Activated T-helper 1 cell treated with anti-CD3 and anti-CD28 coated beads, Interleukin-12 subunit alpha, Interleukin-12 subunit beta, Interleukin-2, Interleukin-4 antibody, amounts not matched to agents 30 ng/mL and 10 ng/mL and 1 ng/mL, durations not matched to agents 14 hours and 24 hours and 36 hours (primary cell): ENCODE measurements around the gene JMJD1C. TPM values are rescaled to one million over a fixed set of nuclear protein-coding genes. Genes with fewer than 3 reads are reported as not detected.

Experiments used
- DNase-seq: peaks from one replicate; pipeline ENCODE4 v3.0.0; 2021; ENCODE audit warnings: low spot score
- H3K27ac Mint-ChIP-seq: one replicate; pipeline ENCODE4 v1.8.0; 2021; ENCODE audit warnings: mild to moderate bottlenecking, mixed read lengths
- H3K27me3 Mint-ChIP-seq: one replicate; pipeline ENCODE4 v1.8.0; 2022; ENCODE audit warnings: mild to moderate bottlenecking, moderate library complexity, mixed read lengths; ENCODE audit not compliant: insufficient read depth
- H3K36me3 Mint-ChIP-seq: one replicate; pipeline ENCODE4 v1.8.0; 2021; ENCODE audit warnings: low read depth, mixed read lengths
- H3K4me1 Mint-ChIP-seq: one replicate; pipeline ENCODE4 v1.8.0; 2021; ENCODE audit warnings: low read depth, mixed read lengths
- H3K4me3 Mint-ChIP-seq: one replicate; pipeline ENCODE4 v1.8.0; 2021; ENCODE audit warnings: mild to moderate bottlenecking, moderate library complexity, mixed read lengths
- H3K9me3 Mint-ChIP-seq: one replicate; pipeline ENCODE4 v1.8.0; 2021; ENCODE audit warnings: mixed read lengths
- intact Hi-C: fragments of 100-400 bp; cut with micrococcal nuclease; formaldehyde crosslinking; loops from one replicate; pipeline ENCODE4 v1.15.1; 2024
- total RNA-seq: library from RNA; stranded (reverse); gene quantifications from 2 replicates; pipeline ENCODE4 v1.2.3, GENCODE V29; 2022

JMJD1C gene
- total RNA-seq, 1 donor from 2014 or later = 48.0 TPM

DNA sequence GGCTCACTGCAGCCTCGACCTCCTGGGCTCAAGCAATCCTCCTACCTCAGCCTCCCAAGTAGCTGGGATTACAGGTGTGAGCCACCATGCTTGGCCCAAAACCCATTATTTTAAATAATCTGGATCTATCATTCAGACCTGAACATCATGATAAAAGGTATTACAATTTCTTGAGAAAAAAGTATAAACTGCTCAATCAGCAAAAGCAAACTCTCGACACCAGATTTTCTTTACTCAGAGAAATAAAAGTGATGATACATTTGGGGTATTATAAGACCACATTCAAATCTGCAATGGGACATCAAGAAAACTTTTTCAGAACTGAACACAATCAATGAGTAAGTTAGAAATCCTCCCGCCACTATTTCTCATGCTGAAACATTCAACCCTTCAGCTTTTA lies 41.2 kb downstream of the JMJD1C start:
- Mint-ChIP-seq H3K4me3 (no peak overlapping the region), H3K9me3 (no peaks in the 10 kb centered on the region), H3K27ac (no peak overlapping the region), H3K4me1 (peaks cover 12% of the 10 kb centered on the region), H3K36me3 (peaks cover 3% of the 10 kb centered on the region), H3K27me3 (no peaks in the 10 kb centered on the region)
- DNase-seq = no peak
- intact Hi-C loops = no loop called here

- Mint-ChIP-seq H3K36me3 (peaks cover 3% of the 10 kb centered on the region), H3K27ac (no peak overlapping the region), H3K4me1 (peaks cover 8% of the 10 kb centered on the region), H3K4me3 (no peak overlapping the region), H3K27me3 (no peaks in the 10 kb centered on the region), H3K9me3 (no peaks in the 10 kb centered on the region)
- no peak for DNase-seq
- intact Hi-C loops = no loop called here
Measured at GRCh38 chr10:63423494-63423893, 42.3 kb downstream of the JMJD1C start.

GRCh38 chr10:63421591-63421990 lies 44.2 kb downstream of the JMJD1C start:
- peaks cover 8% of the 10 kb centered on the region for H3K4me1 Mint-ChIP-seq
- H3K27ac Mint-ChIP-seq = peak overlapping the region; percentile 2

GRCh38 chr10:63416376-63416775 lies 49.4 kb downstream of the JMJD1C start:
- H3K36me3 Mint-ChIP-seq = no peaks in the 10 kb centered on the region
- no peak overlapping the region for H3K4me3 Mint-ChIP-seq
- no peaks in the 10 kb centered on the region for H3K27me3 Mint-ChIP-seq
- no peak overlapping the region for H3K27ac Mint-ChIP-seq
- DNase-seq = no peak
- H3K4me1 Mint-ChIP-seq = peaks cover 8% of the 10 kb centered on the region
- no peaks in the 10 kb centered on the region for H3K9me3 Mint-ChIP-seq
- intact Hi-C loops = no loop called here

More at GRCh38 chr10:63421591-63421990, 44.2 kb downstream of the JMJD1C start:
- Mint-ChIP-seq H3K36me3 (peaks cover 3% of the 10 kb centered on the region), H3K27me3 (no peaks in the 10 kb centered on the region), H3K4me3 (no peak overlapping the region), H3K9me3 (no peaks in the 10 kb centered on the region)
- no peak for DNase-seq
- intact Hi-C loops = no loop called here

- no peak for DNase-seq
- intact Hi-C loops = no loop called here
- H3K4me1 Mint-ChIP-seq = peaks cover 6% of the 10 kb centered on the region
- H3K36me3 Mint-ChIP-seq = no peaks in the 10 kb centered on the region
- H3K4me3 Mint-ChIP-seq = no peak overlapping the region
- H3K27me3 Mint-ChIP-seq = no peaks in the 10 kb centered on the region
- H3K9me3 Mint-ChIP-seq = no peaks in the 10 kb centered on the region
- H3K27ac Mint-ChIP-seq = no peak overlapping the region
Measured at GRCh38 chr10:63415640-63416244, 50.0 kb downstream of the JMJD1C start.

- Mint-ChIP-seq H3K27me3 (no peaks in the 10 kb centered on the region), H3K9me3 (no peaks in the 10 kb centered on the region), H3K36me3 (no peaks in the 10 kb centered on the region), H3K27ac (no peak overlapping the region), H3K4me3 (no peak overlapping the region), H3K4me1 (peaks cover 11% of the 10 kb centered on the region)
- intact Hi-C loops = no loop called here
- DNase-seq = no peak
Measured at GRCh38 chr10:63414481-63415260, 51.1 kb downstream of the JMJD1C start.

DNA sequence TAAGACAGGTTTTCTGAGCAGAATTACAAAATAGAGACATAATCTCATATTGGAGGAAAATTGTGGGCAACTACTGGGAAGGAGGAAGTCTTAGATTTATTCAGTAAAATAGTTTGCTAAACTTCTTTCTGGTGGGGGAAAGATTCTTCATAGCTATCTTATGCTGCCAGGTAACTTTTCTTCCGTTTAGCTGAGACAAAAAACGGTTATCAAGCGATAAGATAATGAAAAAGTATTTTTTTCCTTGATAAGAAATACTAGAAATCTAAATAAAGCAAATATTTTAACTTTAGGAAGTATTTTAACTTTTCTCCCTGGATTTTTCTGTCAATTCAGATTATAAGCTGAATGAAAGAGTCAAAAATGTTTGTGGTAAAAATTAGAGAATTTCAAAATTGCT lies 52.3 kb downstream of the JMJD1C start:
- intact Hi-C loops = no loop called here
- Mint-ChIP-seq H3K4me1 (peaks cover 18% of the 10 kb centered on the region), H3K4me3 (no peak overlapping the region), H3K36me3 (no peaks in the 10 kb centered on the region), H3K27ac (no peak overlapping the region), H3K27me3 (no peaks in the 10 kb centered on the region), H3K9me3 (no peaks in the 10 kb centered on the region)
- no peak for DNase-seq

DNA sequence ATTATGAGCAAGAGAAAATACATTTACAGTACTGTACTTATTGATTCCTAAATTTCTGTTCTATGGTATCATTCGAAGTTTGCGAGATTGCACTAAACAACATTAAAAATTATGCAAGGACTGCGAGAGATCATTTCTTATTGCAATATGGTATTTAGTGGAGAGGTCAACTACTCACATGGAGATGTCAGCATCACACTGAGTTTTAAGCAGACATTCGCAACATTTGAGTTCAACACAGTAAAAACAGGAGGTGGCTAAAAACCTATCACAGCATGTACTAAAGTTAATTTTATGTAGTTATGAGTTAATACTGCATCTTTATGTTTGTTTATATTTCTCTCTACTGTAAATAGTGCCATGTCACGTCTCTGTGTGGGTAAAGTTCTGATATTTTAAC lies 53.5 kb downstream of the JMJD1C start:
- H3K4me3 Mint-ChIP-seq = no peak overlapping the region
- H3K27ac Mint-ChIP-seq = no peak overlapping the region
- intact Hi-C loops = no loop called here
- no peaks in the 10 kb centered on the region for H3K9me3 Mint-ChIP-seq
- peaks cover 22% of the 10 kb centered on the region for H3K4me1 Mint-ChIP-seq
- DNase-seq = no peak
- H3K36me3 Mint-ChIP-seq = peaks cover 5% of the 10 kb centered on the region
- no peaks in the 10 kb centered on the region for H3K27me3 Mint-ChIP-seq

DNA sequence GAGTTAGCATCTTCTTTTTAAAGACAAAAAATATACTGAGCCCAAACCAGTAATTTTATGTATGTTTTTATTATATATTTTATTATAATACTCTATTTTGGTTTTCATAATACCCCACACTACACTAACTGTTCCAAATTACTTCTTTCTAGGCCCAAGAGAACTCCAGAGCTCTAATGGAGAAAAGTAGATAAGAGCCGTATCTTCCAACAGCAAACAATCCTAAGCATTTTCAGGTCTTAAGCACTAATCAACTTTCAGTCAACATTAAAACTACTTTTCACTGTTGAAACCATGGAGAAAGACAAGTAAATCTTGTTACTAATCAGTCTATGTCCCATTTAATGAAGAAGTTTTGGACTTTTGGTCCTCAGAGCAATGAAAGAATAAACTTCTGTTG lies 55.1 kb downstream of the JMJD1C start:
- no peak overlapping the region for H3K4me3 Mint-ChIP-seq
- intact Hi-C loops = no loop called here
- no peaks in the 10 kb centered on the region for H3K9me3 Mint-ChIP-seq
- no peaks in the 10 kb centered on the region for H3K27me3 Mint-ChIP-seq
- DNase-seq = no peak
- H3K36me3 Mint-ChIP-seq = peaks cover 9% of the 10 kb centered on the region
- peaks cover 18% of the 10 kb centered on the region for H3K4me1 Mint-ChIP-seq
- no peak overlapping the region for H3K27ac Mint-ChIP-seq

GRCh38 chr10:63409465-63410027 lies 56.2 kb downstream of the JMJD1C start:
- peaks cover 11% of the 10 kb centered on the region for H3K36me3 Mint-ChIP-seq
- no peaks in the 10 kb centered on the region for H3K9me3 Mint-ChIP-seq
- intact Hi-C loops = no loop called here
- no peak overlapping the region for H3K27ac Mint-ChIP-seq
- peaks cover 17% of the 10 kb centered on the region for H3K4me1 Mint-ChIP-seq
- H3K27me3 Mint-ChIP-seq = no peaks in the 10 kb centered on the region
- no peak for DNase-seq
- H3K4me3 Mint-ChIP-seq = no peak overlapping the region

DNA sequence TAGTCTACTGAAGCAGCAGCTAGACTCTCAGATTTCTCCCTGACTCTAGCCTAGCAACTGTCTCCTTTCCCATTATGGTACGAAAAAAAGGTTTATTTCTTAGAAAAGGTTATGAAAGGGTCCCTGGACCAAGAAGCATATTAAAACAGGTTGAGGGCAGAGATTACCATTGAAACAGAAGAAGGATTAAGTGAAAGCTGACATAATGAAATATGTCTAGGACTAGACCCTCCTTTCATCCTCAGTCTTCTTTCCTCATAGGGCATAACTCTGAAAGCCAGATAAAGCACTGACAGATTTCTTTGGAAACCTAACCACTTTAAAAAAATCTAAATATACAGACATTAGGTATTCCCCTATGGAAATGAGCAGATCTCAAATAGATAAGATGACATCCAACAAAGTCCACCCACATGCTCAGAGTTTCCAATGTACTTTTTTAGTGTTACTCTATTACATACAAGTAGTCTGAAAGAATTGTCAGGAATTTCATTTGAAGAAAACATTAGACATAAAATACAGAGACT lies 58.6 kb downstream of the JMJD1C start:
- no peak overlapping the region for H3K4me3 Mint-ChIP-seq
- H3K27ac Mint-ChIP-seq = no peak overlapping the region
- H3K36me3 Mint-ChIP-seq = peaks cover 11% of the 10 kb centered on the region
- no peak for DNase-seq
- no peaks in the 10 kb centered on the region for H3K9me3 Mint-ChIP-seq
- peaks cover 17% of the 10 kb centered on the region for H3K4me1 Mint-ChIP-seq
- no peaks in the 10 kb centered on the region for H3K27me3 Mint-ChIP-seq
- intact Hi-C loops = no loop called here

GRCh38 chr10:63396133-63396761 lies 69.5 kb downstream of the JMJD1C start:
- Mint-ChIP-seq H3K27ac (no peak overlapping the region), H3K36me3 (peaks cover 2% of the 10 kb centered on the region), H3K4me1 (peaks cover 23% of the 10 kb centered on the region), H3K4me3 (no peak overlapping the region), H3K27me3 (no peaks in the 10 kb centered on the region), H3K9me3 (no peaks in the 10 kb centered on the region)
- intact Hi-C loops = no loop called here
- DNase-seq = no peak

DNA sequence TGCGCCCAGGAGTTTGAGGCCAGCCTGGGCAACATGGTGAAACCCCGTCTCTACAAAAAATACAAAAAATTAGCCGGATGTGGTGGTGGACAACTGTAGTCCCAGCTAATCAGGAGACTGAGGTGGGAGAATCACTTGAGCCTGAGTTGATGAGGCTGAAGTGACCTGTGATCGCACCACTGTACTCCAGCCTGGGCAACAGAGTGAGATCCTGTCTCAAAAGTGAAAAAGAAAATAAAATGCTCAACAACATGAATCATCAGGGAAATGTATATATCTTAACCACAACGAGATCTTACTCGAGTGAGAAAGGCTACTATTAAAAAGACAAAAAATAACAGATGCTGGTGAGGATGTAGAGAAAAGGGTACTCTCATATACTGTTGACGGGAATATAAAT lies 72.7 kb downstream of the JMJD1C start:
- H3K36me3 Mint-ChIP-seq = peaks cover 13% of the 10 kb centered on the region
- no peak for DNase-seq
- intact Hi-C loops = no loop called here
- H3K27me3 Mint-ChIP-seq = peaks cover 2% of the 10 kb centered on the region
- H3K4me3 Mint-ChIP-seq = no peak overlapping the region
- H3K9me3 Mint-ChIP-seq = peaks cover 16% of the 10 kb centered on the region
- H3K4me1 Mint-ChIP-seq = peaks cover 33% of the 10 kb centered on the region
- H3K27ac Mint-ChIP-seq = peak overlapping the region; percentile 42
